Mesothelial cell of epicardium (in vitro differentiated cells): Measurements from ENCODE around the gene IKBKE. TPM values are rescaled to one million over a fixed set of nuclear protein-coding genes. Genes with fewer than 3 reads are reported as not detected.

ENCODE experiments used
- DNase-seq, 2 experiments: peaks; one replicate each; pipeline ENCODE4 v3.0.0; 2021; ENCODE audit warnings: low spot score in 2 of 2; ENCODE audit not compliant: unreplicated experiment in 2 of 2
- H3K27ac Mint-ChIP-seq: 2 replicates; pipeline ENCODE4 v1.8.0; 2021; ENCODE audit warnings: mixed read lengths
- H3K27me3 Mint-ChIP-seq: 2 replicates; pipeline ENCODE4 v1.8.0; 2021; ENCODE audit warnings: low read depth, mixed read lengths
- H3K36me3 Mint-ChIP-seq: 2 replicates; pipeline ENCODE4 v1.8.0; 2021; ENCODE audit warnings: mixed read lengths
- H3K4me1 Mint-ChIP-seq: 2 replicates; pipeline ENCODE4 v1.8.0; 2021; ENCODE audit warnings: mixed read lengths
- H3K4me3 Mint-ChIP-seq: 2 replicates; pipeline ENCODE4 v1.8.0; 2021; ENCODE audit warnings: mild to moderate bottlenecking, moderate library complexity, mixed read lengths
- H3K9me3 Mint-ChIP-seq: 2 replicates; pipeline ENCODE4 v1.8.0; 2021; ENCODE audit warnings: mixed read lengths
- CTCF ChIP-seq: fragments of 200-600 bp; sonication (generic); IDR thresholded peaks from one replicate; pipeline ENCODE4 v1.5.0; 2021; ENCODE audit warnings: antibody characterized with exemption; ENCODE audit not compliant: unreplicated experiment
- total RNA-seq: library from RNA; stranded (reverse); gene quantifications from 3 replicates; pipeline ENCODE4 v1.2.1, GENCODE V29; 2021

IKBKE gene
- total RNA-seq, 1 donor from 2014 or later, result 7.9 TPM

- DNase-seq, result no peak
- Mint-ChIP-seq H3K4me3 (no peak overlapping the region), H3K27ac (no peak overlapping the region), H3K9me3 (no peaks in the 10 kb centered on the region), H3K4me1 (peaks cover 21% of the 10 kb centered on the region), H3K27me3 (peaks cover 3% of the 10 kb centered on the region), H3K36me3 (no peaks in the 10 kb centered on the region)
- TF ChIP-seq CTCF, result no peak
These were observed 54.6 kb downstream of the IKBKE start for GRCh38 chr1:206524739-206525364.

GRCh38 chr1:206526064-206526911, 56.0 kb downstream of the IKBKE start:
- Mint-ChIP-seq H3K27me3 (peaks cover 3% of the 10 kb centered on the region), H3K9me3 (no peaks in the 10 kb centered on the region)

GRCh38 chr1:206529425-206529824, 59.1 kb downstream of the IKBKE start:
- Mint-ChIP-seq H3K27me3 (peaks cover 3% of the 10 kb centered on the region), H3K36me3 (no peaks in the 10 kb centered on the region), H3K9me3 (no peaks in the 10 kb centered on the region), H3K4me3 (no peak overlapping the region), H3K27ac (no peak overlapping the region), H3K4me1 (no peaks in the 10 kb centered on the region)
- no peak for DNase-seq
- no peak for TF ChIP-seq CTCF

More at GRCh38 chr1:206526064-206526911, 56.0 kb downstream of the IKBKE start:
- no peak for TF ChIP-seq CTCF
- Mint-ChIP-seq H3K4me1 (peaks cover 13% of the 10 kb centered on the region), H3K27ac (no peak overlapping the region), H3K36me3 (no peaks in the 10 kb centered on the region), H3K4me3 (no peak overlapping the region)
- no peak for DNase-seq

GRCh38 chr1:206532368-206532767, 62.1 kb downstream of the IKBKE start:
- H3K27ac Mint-ChIP-seq, result no peak overlapping the region

GRCh38 chr1:206534552-206534951, 64.3 kb downstream of the IKBKE start:
- no peaks in the 10 kb centered on the region for H3K36me3 Mint-ChIP-seq
- no peak for DNase-seq
- no peak overlapping the region for H3K27ac Mint-ChIP-seq
- peaks cover 21% of the 10 kb centered on the region for H3K4me1 Mint-ChIP-seq
- TF ChIP-seq CTCF, result no peak
- no peaks in the 10 kb centered on the region for H3K9me3 Mint-ChIP-seq
- H3K4me3 Mint-ChIP-seq, result no peak overlapping the region
- peaks cover 4% of the 10 kb centered on the region for H3K27me3 Mint-ChIP-seq

More at GRCh38 chr1:206532368-206532767, 62.1 kb downstream of the IKBKE start:
- Mint-ChIP-seq H3K9me3 (no peaks in the 10 kb centered on the region), H3K4me1 (peaks cover 15% of the 10 kb centered on the region), H3K4me3 (no peak overlapping the region), H3K36me3 (no peaks in the 10 kb centered on the region), H3K27me3 (peaks cover 3% of the 10 kb centered on the region)
- DNase-seq, result no peak
- no peak for TF ChIP-seq CTCF
